HG03159 (cell line): ENCODE results near the gene GALNT9.
"Not testable (repeated sequence)": the region's sequence is repeated elsewhere in the genome, so short reads cannot be mapped to it uniquely, and the experiment has no call there.

ENCODE experiments used
- ATAC-seq: cut with Tn5 transposase; IDR thresholded peaks from one replicate; pipeline ENCODE4 v1.9.1; 2021; ENCODE audit warnings: mild to moderate bottlenecking, moderate library complexity; ENCODE audit not compliant: unreplicated experiment

GALNT9 gene

GRCh38 chr12:132238488-132238854, 90.9 kb downstream of the GALNT9 start:
- no peak for ATAC-seq

GRCh38 chr12:132237772-132238487, 91.5 kb downstream of the GALNT9 start:
- no peak for ATAC-seq

GRCh38 chr12:132236930-132237771, 92.2 kb downstream of the GALNT9 start:
- ATAC-seq = no peak

GRCh38 chr12:132236129-132236929, 93.1 kb downstream of the GALNT9 start:
- ATAC-seq = no peak

DNA sequence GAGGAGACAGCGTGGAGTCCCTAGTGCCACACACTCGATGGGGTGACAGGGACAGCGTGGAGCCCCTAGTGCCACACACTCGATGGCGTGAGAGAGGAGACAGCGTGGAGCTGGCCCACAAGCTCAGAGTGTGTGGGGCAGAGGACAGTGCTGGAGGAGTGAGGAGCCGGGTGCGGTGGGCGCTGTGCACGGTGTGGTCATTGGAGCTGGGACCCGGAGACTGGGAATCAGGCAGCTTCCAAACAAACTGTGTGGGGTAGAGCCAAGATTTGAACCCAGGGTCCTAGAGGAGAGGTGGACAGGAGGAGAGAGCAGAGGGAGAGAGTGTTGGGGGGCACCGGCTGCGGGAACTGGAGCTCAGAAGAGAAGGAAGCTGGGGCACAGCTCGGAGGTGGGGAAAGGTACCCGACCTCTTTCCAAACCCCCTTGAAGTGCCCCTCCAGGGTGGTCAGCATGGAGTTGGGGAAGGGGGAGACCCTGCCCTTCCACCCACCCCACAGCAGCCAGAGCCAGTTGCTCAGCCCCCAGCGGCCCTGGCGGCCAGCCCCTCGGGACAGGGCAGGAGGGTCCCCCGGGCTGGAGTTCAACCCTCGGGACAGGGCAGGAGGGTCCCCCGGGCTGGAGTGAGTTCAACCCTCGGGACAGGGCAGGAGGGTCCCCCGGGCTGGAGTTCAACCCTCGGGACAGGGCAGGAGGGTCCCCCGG, 94.1 kb downstream of the GALNT9 start:
- ATAC-seq = no peak

- ATAC-seq = no peak
Observed at GRCh38 chr12:132230381-132230780, 99.0 kb downstream of the GALNT9 start.

DNA sequence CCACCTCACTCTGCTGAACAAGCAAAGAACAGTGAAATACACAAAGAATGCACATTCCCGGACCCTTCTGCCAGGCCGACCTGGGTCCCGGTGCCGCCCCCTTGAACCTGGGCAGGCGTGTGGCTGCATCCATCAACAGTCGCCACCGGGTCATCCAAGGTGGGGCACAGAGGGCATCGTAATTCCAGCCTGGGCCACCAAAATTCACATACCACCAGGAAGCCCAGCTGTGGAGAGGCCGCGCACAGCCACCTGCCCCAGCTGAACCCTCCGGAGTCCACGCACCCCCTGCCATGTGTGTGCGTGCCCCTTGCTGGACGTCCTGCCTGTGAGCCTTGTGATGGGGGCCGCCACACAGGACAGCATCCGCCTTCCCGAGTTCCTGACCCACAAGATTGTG, 99.5 kb downstream of the GALNT9 start:
- no peak for ATAC-seq

GRCh38 chr12:132229193-132229760, 100.1 kb downstream of the GALNT9 start:
- ATAC-seq = no peak

GRCh38 chr12:132228476-132229192, 100.8 kb downstream of the GALNT9 start:
- ATAC-seq = no peak

DNA sequence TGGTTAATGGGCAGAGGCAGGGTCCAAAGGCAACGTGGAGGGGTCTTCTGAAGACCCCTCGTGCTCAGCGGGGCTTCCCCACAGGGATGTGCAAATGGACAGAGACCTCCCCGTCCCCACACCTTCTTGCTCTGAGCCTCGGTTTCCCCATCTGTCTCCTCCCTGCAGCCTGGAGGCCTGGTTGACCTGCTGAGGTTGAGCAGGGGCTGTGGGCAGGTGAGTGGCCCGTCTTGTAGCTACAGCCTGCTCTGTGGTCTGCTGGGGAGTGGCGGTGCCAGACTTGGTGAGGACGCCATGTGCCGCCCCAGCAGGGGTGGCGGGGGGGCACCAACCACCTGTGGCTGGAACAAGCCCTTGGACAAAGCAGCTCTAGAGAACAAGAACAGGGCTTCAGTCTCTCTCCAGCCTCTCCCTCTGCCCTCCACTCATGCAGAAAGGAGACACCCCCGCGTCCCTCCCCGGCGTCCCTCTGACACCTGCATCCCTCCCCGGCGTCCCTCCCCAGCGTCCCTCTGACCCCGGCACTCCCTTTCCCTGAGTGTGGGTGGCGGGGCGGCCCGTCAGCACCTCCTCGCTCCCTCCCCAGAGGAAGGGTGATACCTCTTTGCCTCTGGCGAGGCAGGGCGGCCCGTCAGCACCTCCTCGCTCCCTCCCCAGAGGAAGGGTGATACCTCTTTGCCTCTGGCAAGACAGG, 101.5 kb downstream of the GALNT9 start:
- no peak for ATAC-seq

DNA sequence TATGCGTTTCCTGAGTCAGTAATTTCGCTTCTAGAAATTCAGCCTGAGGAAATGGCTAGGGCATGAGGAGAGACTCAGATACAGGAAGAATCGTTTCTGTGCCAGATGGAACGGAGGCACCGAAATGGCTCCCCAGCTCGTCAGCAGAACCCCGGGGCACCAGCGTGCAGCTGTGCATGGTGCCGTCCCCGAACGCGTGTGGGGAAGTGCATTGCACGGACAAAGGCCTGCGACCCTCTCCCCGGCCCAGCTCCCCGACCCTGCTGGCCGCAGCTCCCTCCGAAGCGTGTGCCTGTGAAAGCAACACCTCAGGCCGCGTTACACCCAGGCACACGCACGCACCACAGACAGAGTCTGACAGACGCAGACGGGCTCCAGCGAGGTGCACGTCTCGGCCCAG, 102.3 kb downstream of the GALNT9 start:
- ATAC-seq = no peak

DNA sequence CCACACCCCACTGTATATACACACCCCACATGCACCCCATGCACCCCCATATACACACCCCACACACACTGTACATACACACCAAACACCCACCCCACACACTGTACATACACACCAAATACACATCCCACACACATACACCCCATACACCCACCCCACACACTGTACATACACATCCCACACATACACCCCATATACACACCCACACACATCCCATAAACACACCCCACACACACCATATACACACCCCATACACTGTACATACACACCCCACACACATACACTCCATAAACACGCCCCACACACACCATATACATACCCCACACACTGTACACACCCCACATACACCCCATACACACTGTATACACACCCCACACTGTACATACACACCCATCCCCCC, 102.8 kb downstream of the GALNT9 start:
- no peak for ATAC-seq

GRCh38 chr12:132225214-132225613, 104.2 kb downstream of the GALNT9 start:
- no peak for ATAC-seq

- ATAC-seq = no peak
Observed at GRCh38 chr12:132224484-132224883, 104.9 kb downstream of the GALNT9 start.

GRCh38 chr12:132222808-132223173, 106.6 kb downstream of the GALNT9 start:
- no peak for ATAC-seq

- ATAC-seq = no peak
Observed at GRCh38 chr12:132222096-132222807, 107.1 kb downstream of the GALNT9 start.

DNA sequence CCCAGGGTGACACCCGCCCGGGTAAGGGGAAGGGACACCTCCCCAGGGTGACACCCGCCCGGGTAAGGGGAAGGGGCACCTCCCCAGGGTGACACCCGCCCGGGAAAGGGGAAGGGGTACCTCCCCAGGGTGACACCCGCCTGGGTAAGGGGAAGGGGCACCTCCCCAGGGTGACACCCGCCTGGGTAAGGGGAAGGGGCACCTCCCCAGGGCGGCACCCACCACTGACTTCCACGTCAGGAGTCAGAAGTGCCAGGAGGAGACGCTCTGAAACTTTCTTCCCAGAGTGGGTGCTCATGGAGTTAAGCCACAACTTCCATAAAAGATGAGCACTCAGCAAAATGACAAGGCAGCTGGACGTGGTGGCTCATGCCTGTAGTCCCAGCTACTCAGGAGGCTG, 109.6 kb downstream of the GALNT9 start:
- ATAC-seq = not testable (repeated sequence)

- ATAC-seq = no peak
Observed at GRCh38 chr12:132219323-132219722, 110.1 kb downstream of the GALNT9 start.

DNA sequence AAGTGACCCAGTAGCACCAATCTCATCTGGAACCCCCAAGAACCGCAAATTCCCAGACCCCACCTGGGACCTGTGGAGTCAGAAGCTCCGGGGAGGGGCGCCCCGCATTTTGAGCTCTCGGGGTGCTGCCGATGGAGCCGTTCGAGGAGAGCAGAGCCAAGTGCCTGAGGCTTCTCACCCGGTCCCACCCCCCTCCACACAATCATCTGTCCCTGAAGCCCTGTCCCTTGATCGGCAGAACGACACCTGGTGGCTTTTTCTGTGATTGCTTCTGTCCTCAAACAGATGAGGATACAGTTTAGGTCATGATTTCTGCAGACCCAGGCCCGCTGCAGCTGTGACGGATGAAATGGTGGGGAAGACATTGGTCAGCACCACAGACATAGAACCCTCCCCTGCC, 110.5 kb downstream of the GALNT9 start:
- no peak for ATAC-seq
